Right forelimb (tissue), 1 donor: ENCODE data around the gene C19orf85.
A peak's percentile ranks its signal among the peaks of the same experiment; 100 is the strongest.
"Not testable (repeated sequence)": the region's sequence is repeated elsewhere in the genome, so short reads cannot be mapped to it uniquely, and the experiment has no call there.

ENCODE experiments used
- DNase-seq: peaks from one replicate; pipeline ENCODE4 v3.0.0-alpha.2; 2018

The C19orf85 gene

DNA sequence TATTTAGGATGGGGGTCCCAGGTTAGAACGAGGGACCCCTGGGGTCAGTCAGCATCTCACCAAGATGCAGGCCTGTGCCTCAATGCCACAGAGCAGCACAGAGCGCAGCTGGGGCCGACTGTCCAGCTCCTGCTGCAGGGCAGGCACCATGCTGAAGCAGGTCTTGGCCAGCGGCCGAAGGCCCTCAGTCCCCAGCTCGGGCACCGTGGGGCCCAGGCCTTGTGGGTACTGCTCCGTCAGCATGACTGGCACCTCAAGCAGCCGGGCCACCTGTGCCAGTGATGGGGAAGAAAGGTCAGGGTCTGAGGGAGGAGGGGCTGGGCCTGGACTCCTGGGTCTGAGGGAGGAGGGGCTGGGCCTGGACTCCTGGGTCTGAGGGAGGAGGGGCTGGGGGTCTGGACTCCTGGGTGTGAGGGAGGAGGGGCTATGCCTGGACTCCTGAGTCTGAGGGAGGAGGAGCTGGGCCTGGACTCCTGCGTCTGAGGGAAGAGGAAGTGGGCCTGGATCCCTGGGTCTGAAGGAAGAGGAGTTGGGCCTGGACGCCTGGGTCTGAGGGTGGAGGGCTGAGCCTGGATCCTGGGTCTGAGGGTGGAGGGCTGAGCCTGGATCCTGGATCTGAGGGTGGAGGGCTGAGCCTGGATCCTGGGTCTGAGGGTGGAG is 8.8 kb downstream of the C19orf85 start:
- no peak for DNase-seq

DNA sequence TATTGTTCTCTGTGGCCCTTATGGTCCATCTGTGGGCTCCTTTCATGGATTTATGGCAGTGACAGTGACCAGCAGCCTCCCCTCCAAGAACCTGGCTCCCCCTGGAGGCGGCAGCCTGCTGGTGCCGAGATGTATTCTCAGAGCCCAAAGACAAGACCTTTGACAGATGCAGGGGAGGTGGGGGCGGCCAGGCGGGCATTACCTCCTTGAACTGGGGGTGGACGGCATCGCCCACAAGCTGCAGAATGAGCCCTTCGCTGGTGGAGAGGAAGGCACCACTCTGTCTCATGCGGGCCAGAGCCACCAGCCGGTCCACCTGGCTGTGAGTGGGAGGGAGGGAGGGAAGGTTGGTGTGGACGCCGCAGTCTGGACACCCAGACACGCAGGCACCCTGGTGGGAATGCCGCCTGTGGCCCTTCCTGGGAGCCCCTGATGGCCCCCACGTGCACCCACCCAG is 9.7 kb downstream of the C19orf85 start:
- no peak for DNase-seq

DNA sequence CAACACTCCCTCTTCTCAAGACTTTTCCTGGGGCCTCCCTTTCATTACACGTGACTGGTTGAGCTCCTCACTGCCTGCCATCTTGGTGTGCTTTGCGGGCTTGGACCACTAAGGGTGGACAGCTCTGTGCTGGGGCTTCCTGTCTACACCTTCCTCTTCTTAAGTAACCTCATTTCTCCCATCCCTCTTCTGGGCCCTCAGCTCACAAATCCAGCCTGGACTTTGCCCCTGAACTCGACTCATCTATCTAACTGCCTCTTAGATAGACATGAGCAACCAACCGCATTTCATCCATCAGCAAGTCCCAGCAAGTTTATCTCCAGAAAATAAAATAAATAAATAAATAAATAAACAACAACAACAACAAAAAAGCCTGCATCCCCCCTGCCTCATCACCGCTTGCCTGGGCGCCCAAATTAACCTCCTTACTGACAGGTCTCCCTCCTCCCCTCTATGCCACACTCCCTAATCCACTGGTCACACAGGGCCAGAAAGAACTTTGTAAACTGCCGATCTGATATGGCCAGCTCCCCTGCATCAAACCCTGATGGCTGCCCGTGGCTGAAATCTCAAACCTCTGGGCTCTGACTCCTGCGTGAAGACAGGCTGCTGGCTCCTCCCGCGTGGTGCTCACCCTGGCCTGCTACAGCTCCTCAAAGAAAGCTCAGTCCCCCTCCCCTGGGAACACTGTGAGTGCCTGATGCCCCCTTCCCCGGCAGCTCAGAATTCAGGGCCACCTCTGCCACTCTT is 10.9 kb downstream of the C19orf85 start:
- DNase-seq = no peak

DNA sequence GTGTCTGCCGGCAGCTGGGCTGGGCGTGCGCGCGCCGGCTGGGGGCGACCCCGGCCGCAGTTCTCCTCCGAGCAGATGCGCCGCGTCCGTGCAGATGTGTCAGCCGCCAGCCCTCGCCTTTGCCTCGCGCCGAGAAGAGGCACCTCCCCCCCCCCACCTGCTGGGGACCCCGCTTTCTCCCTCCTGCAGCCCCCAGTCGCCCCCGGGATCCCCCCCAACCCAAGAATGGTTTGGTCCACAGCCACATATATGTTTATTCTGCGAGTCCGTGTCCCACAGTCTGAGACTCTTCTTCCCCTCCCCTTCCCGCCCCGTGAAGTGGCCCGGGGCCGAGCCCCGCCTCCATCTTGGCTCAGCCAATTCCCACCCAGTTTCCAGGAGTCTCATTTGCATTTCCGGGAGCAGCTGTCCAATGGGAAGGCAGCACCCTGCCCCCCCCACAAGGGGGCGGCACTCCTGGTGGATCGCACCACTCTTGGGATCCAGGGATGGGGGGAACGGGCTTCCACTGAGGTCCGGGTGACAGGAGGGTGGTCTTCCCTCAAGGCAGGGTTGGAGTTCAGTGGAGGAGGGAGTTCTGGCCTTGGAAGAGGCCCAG is 11.7 kb downstream of the C19orf85 start:
- peak; percentile 96 for DNase-seq

DNA sequence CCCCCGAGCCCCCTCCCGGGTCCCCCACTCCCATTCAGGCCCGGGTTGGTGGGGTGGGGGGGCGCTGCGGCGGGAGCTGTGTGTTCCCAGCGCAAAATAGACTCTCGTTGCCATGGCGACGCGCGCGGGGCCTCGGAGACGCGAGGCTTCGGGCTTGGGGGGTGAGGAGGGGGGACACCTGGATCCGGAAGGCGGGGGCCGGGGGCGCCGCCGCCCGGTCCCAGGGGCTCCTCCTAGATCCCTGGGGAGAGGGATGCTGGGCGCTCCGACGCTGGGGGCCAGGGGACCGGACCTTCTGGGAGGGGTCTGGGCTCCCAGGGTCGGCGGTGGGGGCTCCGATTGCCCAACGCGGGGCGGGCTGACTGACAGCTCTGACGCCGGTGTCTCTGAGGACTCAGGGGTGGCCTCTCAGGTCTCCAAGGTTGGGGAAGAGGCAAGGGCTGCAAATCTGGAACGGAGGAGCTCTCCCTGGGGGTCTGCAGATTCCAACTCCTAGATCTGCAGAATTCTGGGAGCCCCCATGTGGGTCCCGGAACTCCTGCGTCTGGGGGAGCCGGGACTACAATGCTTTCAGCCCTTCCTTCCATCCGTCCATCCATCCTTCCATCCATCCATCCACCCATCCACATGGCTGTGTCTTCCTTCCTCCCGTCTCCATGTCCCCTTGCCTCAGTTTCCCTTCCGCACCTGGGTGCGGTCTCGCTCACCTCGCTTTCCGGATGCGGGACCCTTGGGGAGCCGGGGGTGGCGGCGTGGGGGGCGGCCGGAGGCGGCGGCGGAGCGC is 12.4 kb downstream of the C19orf85 start:
- DNase-seq = no peak

DNA sequence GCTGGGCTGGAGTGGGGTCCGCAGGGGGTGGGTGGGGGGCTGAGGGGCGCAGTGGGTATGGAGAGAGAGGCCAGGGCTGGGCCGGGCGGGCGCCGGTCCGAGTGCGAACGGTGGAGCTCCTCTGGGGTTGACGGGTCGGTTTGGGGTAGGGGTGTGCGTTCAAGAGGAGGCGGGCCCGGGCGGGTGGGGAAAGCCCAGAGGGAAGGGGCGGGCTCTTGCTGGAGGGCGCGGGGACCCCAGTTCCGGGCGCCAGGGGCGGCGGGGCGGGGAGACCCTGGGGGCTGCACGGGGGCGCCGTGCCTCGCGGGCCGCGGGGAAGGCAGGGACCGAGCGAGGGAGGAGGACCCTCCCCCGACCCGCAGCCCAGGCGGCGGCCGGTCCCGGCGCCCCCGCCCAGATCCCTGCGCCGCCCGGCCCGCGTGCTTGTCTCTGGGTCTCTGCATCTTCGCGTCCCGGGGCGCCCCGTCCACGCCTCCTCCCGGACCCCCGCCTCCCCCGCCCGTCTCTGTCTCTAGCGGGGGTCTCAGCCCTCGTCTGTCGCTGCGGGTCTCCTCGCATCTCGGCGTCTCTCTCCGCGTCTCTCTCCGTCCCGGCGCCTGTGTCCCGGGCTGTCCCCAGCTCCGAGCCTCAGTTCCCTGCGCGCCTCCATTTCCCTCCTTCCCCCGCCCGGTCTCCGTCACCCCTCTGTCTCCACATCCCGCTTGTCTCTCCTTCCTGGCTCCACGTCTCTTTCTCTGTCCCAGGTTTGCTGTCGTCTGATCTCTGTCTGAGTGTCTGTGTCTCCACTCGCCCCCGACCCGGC is 13.2 kb downstream of the C19orf85 start:
- no peak for DNase-seq

DNA sequence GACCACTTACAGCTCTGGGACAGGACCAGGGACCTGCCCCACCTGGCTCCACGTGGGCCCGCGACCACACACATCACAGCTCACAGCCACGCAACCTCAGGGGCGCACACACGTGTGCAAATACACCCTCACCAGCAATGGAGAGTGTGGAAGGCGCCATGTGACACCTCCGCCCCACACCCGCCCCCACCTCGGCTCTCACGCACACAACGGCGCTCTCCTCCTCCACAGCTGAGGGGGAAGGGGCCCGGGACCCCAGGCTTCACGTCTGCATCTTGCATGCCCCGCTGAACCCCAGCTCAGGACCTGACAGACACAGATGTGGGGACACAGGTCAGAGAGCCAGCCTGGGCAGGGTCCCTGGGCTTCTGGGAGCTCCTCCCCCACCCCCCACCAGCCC is 15.1 kb downstream of the C19orf85 start:
- DNase-seq = no peak

DNA sequence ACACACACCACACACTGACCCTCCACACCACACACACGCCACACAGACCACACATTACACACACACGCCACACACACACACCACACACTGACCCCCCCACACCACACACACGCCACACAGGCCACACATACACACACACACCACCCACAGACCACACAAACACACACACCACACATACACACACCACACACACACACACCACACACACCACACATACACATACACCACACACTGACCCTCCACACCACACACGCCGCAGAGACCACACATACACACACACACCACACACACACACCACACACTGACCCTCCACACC is 16.4 kb downstream of the C19orf85 start:
- not testable (repeated sequence) for DNase-seq

DNA sequence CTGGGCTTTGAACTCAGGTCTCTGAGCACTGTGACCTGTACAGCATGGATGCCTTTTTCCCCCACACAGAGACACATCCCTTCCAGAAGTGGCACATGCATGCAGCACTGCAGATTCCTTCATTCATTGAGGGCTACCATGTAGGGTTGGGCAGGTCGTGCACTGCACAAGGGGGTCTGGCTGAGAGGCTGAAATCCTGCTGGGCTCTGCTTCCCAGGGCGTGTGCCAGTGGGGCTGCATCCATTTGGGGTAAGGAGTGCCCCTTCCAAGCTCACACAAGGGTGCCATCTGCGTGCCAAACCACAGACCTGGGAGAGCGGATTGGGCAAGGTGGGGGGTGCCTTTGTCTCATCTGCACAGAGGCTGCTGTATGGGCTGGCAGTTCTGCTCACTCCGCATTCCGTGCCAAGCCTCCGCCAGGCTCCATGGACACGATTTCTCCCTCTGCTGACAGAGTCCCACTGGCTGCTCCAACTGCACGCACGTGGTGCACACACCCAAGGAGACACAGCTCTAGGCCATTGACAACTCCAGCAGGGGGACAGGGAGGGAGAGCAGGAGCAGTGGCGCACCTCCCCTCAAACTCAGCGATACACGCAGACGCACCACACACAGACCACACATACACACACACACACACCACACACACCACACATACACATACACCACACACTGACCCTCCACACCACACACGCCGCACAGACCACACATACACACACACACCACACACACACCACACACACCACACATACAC is 17.0 kb downstream of the C19orf85 start:
- no peak for DNase-seq

DNA sequence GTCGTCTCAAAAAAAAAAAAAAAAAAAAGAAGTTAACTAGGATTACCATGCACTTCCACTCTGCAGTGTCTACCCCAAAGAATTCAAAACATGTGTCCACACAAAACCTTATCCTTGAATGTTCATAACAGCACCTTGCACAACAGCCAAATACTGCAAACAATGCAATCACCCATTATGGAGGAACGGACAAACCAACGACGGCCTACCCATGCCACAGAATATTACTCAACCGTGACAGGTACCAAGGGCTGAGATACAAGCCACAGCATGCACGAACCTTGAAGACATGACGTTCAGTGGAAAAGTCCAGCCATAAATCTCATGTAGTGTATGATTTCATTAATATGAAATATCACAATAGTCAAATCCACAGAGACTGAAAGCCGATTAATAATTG is 18.5 kb downstream of the C19orf85 start:
- DNase-seq = no peak

DNA sequence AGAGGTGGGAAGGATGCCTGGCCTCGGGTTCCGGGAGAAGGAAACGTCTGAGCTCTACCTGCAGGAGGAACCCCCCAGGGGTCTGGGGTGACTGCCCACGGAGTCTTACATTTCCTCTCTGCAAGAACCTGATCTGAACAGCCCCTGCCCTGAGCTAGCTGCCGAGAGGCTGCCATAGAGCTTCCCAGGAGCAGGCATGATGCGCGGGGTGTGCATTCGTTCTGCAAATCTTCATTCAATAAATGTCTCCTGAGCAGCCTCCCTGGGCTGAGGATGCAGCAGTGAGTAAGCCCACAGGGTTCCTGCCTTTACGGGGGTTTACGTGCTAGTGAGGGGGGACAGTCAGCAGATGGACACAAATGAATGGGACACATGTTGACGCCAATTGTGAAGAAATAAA is 19.9 kb downstream of the C19orf85 start:
- DNase-seq = no peak

DNA sequence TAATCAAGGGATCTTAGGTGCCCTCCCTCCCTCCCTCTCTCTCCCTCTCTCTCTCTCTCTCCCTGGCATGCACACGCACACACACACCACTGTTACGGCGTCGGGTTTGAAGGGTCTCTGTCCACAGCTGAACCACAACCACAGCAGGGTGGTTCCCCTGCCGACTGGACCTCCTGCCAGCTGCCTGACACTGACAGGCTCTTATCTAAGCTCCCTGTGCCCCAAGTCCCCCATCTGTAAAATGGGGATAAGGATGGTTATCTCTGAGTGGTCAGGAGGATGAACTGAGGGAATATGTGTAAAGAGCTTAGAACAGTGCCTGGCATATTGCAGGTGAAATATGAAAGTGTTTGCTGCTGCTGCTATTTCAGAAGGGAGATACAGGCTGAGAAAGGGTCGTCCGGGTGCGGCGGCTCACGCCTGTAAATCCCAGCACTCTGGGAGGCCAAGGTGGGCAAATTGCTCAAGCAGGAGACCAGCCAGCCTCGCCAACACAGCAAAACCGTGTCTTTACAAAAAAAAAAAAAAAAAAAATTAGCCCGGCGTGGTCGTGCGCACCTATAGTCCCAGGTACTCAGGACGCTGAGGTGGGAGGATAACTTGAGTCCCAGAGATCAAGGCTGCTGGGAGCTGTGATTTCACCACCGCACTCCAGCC is 20.6 kb downstream of the C19orf85 start:
- DNase-seq = no peak

DNA sequence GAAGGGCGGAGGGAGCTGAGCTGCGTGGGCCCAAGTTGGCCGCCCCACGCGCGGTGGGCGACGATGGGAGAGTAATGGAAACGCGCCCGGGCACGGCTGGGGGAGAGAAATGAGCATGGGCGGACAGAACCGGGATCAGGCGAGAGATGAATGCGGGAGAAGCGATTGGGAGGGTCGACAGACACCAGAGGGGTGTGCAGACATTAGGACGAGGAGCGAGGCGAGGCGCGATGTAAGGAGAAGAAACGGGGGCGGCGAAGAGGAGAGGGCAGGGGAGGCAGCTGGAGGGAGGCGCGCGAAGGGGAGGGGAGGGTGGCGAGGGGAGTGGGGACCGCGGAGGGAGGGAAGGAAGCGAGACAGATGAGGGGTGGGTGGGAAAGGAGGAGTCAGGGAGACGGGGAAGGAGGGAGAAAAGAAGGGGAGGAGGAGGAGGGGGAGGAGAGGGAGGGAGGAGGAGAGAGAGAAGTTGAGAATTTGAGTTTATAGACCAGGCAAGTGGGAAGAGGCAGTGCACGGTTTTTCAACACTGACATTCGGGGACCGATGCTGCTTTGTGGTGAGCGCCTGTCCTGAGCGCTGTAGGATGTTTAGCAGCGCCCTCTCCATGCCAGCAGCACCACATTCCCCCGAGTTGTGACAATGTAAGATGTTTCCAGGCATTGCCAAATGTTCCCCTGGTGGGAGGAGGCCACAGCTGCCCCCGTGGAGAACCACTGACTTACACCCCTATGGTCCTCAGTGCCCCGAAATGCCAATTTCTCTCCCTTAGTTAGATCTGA is 21.3 kb downstream of the C19orf85 start, which contains the start of gene SHISA7:
TSS of gene SHISA7 (minus strand) at position 256 of the 779 bp plus-strand sequence. CDS start 437 bp downstream, outside the sequence.
- DNase-seq = no peak

DNA sequence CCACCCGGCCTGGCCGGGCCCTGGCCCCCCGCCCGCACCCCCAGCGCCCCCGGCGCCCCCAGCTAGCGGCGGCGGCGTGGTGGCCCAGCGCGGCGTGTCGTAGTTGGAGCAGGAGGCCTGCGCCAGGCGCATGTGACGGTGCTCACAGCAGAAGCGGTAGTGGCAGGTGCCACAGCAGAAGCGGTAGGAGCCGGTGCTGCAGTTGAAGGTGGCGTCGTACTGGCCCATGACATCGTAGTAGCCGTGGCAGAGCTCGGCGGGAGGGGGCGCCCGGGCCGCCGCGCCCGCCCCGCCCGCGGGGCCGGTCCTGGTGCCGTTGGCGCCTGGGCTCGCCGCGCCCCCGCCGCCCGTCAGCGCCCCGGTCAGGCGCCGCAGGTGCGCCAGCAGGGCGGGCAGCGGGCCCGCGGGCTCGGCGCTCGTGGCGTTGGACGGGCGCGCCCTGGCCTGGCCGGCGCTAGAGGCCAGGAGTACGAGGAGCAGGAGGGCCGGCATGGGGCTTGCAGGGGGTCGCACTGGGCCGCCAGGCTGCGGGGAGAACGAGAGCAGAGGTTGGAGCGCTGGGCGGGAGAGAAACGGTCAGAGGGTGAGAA is 22.1 kb downstream of the C19orf85 start:
- no peak for DNase-seq

DNA sequence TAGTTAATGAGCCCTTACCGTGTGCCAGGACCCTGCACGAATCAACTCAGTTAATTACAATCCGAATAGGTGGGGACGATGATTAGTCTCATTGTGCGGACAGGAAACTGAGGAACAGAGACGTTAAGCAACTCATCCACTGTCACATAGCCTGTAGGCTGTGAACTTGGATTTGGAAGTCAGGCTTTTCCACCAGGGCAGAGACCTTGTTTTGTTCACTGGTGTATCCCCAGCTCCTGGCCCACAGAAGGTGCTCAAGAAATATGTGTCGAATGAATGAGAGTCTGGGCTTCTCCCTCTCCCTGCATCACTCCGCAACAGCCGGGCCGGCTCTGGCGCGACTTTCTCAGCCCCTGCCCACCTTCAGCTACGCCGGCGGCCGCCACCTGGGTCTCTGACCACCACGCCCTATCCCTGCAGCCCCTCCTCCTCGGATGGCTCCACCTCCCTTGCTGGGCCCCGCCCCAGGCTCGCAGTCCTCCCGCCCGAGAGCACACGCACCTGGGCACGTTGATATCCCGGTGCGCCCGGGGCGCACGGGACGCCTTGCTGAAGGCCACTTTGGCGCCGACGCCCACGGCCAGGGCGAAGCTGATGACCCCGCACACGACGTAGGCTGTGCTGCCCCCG is 22.7 kb downstream of the C19orf85 start:
- DNase-seq = no peak

DNA sequence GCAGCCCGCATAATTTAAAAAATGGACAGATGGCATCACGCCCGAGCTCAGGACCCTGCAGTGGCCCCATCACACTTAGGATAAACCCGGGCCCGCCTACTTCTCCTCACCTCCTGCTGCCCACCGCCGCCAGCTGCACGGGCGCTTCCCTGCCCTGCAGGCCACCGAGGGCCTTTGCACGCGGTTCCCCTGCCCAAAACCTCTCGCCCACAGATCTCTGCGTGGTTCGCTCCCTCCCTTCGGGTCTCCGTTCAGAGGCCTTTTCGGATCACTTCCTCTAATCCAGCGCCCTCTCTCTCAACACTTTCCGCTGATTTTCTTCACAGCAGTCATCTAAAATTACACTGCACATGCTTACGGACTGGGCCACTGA is 23.2 kb downstream of the C19orf85 start:
- DNase-seq = no peak

DNA sequence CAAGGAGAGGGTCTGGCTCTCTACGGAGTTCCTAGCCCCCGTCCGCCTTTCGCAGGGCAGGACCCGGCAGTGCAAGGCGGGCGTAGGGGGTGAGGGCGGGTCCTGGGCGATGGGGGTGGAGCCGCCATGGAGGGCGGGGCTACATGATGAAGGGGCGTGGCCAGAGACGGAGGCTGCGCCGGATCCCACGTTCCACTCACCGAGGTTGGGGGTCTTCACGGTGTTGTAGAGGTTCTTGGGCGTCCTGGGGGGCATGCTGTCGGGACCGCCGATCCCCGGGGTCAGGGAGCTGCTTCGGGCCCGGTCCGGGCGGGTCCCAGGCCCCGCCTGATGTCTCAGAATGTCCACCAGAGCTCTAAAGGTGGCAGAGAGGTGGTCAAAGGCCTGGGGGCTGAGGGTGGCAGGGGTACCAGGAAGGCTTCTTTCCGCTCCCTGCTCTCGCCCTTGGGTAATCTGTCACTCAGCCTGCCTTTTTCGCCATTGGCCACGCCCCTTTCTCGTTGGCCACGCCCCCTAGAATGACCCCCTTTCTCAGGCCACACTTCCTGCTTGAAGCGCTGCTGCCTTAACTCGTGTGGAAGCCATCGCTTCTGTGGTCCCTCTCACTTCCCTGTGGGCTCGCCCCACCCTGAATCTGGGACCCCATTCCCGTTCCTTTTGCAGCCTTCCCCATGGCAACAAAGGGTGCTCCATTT is 24.0 kb downstream of the C19orf85 start:
- no peak for DNase-seq

DNA sequence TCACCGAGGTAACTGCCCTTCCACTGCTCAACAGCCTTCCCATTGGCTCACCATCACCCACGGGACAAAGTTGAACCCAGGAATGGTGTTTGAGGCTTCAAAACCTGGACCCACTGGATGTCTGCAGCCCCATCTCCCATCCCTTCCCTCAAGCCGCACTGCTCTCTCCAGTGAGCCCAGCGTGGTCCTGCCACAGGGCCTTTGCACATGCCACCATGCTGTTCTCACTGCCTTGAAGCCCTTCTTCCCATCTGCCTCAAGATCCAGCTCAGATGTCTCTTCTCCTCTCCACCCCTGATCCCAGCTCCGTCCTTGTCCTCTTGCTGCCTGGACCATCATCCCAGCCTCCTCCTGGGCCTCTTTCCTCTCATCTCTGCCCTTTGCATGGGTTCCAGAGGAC is 25.5 kb downstream of the C19orf85 start:
- DNase-seq = no peak

DNA sequence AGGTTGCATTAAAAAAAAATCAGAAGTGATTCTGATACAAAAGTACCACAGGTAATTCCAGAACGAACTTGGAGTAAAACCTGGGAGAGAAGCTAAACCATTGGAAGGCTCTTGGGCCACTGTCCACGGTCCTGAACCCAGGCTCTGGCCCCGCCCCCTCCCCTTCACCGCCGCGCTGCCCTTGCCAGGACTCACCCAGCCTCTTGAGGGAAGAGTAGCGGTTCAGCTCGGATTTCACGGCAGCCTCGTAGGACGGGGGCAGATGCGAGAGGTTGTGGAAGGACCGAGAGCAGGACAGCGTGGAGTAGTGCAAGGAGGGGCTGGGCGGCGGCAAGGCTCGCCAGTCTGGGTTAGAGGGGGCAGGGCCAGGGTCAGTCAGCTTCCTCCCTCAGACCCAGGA is 27.1 kb downstream of the C19orf85 start:
- peak; percentile 81 for DNase-seq
